Posterior cingulate gyrus (tissue), 11 donors: ENCODE measurements around the gene MRPS30.
"Not testable (repeated sequence)": the region's sequence is repeated elsewhere in the genome, so short reads cannot be mapped to it uniquely, and the experiment has no call there.

Experiments used
- DNase-seq, 10 donors: peaks; one replicate each; pipeline versions ENCODE4 v3.0.0 to v3.0.0-alpha.2; 2020 to 2021; ENCODE audit warnings: mixed read lengths in 3 of 10
- intact Hi-C: fragments of 100-400 bp; cut with DNase I; formaldehyde crosslinking; loops from one replicate; pipeline ENCODE4 v1.15.1; 2023

The MRPS30 gene

DNA sequence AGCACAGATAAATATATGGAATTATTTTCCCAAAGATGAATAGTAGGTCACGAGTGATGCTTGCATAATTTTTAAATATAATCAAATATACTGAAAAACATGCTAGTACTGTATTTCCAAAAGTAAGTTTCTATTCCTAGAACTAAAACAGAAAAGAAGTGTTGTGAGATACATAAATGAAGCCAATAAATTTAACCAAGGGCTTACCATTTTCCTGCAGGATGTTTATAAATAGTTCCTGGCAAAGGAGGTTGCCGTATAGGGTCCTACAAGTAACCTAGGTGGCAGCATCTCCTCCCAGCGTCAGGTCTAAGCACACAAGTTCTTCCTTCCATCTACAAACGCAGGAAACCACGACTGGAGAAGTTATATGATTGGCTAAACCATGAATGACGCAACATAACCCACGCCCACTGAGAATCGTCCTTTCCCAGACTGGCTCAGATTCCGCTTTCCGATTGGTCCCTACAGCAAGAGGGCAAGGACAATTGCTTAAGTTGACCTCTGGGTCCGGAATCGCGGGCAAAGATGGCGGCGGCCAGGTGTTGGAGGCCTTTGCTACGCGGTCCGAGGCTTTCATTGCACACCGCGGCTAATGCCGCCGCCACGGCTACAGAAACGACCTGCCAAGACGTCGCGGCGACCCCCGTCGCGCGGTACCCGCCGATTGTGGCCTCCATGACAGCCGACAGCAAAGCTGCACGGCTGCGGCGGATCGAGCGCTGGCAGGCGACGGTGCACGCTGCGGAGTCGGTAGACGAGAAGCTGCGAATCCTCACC lies at the start of gene MRPS30:
MRPS30 (plus strand) TSS at position 513 of the 780 bp plus-strand sequence; CDS start at position 529, 16 bp downstream.
- DNase-seq = peak; percentile 86 to 98 (median 90)
- intact Hi-C loops = no loop called here

DNA sequence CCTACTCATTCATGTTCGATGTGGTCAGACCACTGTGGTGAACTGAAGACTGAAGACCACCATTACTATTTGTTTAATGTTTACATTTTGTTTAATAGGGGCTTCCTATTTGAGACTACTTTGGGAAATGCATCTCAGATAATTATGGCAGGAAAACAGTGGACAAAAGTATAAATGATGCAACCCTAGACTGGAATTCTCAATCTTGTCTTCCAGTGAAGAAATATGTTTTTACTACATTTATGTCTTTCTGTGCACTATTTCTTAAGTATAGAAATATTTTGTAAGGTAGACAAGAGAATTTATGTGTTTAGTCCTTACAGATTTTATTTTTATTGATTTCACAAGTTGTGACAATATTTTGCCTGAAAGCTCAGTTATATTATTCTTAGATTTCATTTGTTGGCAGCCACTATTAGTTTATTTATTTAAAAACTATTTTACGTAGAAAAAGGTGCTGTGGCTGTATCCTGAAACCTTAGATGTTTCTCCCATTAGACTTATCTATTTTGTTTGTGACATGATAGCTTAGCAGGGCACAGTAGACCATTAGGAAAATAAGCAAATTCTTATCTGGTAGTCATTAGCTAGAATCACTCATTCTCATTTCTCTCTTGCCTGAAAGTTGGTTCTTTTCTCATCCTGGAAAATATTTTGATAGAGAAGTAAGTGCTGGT lies 39.4 kb upstream of the MRPS30 start:
- DNase-seq = no peak
- intact Hi-C loops = loop anchor here (10.0 kb wide), 1 partner anchor 1825 kb away; no protein-coding TSS in a partner anchor

DNA sequence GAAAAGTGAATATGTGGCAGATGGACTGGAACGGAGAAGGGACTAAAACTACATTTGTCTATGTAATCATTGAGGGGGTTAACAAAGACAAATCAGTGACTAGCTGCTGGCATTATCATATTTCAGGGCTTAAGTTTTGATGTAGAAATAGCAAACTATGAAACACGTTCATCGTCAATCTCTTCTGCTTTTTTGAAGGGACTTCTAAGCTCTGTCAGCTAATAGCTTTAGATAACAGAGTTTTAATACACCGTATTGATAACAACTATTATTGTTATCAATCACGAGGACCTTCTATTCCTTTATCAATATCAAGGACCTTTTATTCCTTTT lies 38.9 kb upstream of the MRPS30 start:
- intact Hi-C loops = loop anchor here (5.0 to 10.0 kb wide), 2 partner anchors 1043 to 1825 kb away; no protein-coding TSS in a partner anchor
- no peak for DNase-seq

DNA sequence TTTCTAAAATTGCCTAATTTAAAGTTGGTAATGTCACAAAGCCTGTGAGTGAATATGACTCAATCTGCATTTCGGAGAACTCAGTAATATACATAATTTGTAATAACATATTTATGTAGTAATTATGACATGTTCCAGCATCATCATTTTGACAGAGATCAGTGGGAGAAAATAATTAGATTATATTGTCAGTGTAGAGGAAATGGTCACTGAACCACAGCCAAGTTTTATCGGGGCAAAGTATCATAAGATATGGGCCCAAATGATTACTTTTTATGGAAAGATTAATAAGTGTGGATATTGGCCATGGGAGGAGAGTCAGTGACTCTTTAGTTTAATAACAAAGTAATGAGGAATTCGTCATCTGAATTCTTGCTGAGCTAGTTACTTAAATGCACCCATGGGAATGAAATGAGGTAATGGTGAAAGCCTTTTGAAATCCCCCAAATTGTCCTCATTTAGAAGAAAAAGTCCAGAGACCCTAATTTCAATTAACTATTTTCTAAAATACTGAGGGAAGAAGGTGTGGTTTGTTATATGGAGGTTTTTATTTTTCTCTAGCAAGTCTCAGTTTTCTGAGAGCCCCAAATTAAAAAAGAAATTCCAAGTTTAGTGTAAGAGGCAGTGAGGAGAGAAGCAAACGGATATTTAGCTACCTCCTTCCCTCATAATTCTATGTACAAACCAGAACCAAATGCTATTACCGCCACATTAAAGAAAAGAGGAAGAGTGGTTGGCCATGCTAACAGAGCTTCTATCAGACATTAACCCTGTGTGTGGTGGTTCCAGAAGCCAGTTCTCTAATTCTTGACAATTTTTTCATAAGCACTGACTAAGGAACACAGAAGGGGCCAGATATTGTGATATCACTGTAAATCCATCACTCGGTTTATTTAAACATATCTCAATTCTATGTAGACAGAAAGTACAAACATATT lies 37.7 kb upstream of the MRPS30 start:
- no peak for DNase-seq
- intact Hi-C loops = loop anchor here (5.0 kb wide), 1 partner anchor 1044 kb away; no protein-coding TSS in a partner anchor

DNA sequence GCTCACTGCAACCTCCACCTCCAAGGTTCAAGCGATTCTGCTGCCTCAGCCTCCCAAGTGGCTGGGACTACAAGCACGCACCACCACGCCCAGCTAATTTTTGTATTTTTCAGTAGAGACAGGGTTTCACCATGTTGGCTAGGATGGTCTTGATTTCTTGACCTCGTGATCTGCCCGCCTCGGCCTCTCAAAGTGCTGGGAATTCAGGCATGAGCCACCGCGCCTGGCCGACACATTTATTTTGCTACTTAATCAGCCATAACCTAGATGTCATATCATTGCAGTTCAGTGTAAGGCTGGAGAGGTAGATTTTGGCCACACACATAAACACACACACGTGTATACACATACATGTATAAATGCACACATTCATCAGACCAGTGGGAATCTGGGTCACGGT lies 36.4 kb upstream of the MRPS30 start:
- DNase-seq = peak in 1 of 10 donors; percentile 75
- intact Hi-C loops = loop anchor here (5.0 kb wide), 1 partner anchor 1045 kb away; no protein-coding TSS in a partner anchor

DNA sequence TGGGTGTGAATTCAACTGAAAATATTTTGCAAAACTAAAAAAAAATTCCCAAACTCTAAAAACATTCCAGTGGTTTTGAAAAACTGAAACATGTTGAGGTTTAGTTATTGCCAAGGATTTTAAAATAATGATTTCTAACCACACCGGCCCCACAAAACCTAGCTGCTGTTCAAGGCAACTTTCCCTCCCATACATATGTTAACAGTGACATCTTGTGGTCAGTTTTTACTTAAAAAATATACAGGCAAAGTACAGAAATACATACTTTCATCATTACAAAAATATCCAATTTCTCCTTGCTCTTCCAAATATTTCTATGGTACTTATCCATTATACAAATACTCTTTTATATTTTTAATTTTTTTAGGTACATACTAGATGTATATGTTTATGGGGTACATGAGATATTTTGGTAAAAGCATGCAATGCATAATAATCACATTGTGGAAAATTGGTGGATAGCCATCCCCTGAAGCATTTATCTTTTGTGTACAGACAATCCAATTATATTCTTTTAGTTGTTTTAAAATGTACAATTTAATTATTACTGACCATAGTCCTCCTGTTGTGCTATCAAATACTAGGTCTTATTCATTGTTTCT lies 34.4 kb upstream of the MRPS30 start:
- peak in 2 of 10 donors; percentile 11 to 13 for DNase-seq
- intact Hi-C loops = loop anchor here (2.0 to 5.0 kb wide), 2 partner anchors 238 to 1047 kb away; no protein-coding TSS in a partner anchor

DNA sequence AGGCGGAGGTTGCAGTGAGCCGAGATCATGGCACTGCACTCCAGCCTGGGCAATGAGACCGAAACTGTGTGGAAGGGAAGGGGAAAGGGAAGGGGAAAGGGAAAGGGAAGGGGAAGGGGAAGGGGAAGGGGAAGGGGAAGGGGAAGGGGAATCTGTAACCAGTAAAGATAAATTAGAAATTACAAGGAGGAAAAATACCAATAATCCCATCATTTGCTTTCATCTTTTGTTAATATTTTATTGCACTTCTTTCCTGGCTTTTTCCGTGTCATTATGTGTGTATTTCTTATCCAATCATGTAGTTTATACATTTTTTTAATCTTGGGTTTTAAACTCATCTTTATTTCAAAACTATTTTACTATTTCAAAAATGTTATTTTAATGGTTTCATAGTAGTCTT lies 29.6 kb upstream of the MRPS30 start:
- DNase-seq = no peak
- intact Hi-C loops = no loop called here

DNA sequence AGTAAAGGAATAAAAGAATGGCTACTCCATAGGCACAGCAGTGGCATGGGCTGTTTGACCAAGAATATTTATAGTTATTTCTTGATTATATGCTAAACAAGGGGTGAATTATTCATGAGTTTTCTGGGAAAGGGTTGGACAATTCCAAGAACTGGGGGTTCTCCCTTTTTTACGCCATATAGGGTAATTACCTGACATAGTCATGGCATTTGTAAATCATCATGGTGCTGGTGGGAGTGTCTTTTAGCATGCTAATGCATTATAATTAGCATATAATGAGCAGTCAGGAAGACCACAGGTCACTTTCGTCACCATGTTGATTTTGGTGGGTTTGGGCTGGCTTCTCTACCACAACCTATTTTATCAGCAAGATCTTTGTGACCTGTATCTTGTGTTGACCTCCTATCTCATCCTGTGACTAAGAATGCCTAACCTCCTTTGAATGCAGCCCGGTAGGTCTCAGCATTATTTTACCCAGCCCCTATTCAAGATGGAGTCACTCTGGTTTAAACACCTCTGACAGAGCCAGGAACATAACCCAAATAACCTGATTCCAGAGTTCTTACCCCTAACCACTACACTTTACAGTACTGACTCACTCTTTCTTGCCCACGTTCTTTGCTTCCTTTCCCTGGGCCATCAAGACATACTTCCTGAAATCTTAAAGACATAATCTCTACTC lies 25.0 kb upstream of the MRPS30 start:
- no peak for DNase-seq
- intact Hi-C loops = no loop called here

DNA sequence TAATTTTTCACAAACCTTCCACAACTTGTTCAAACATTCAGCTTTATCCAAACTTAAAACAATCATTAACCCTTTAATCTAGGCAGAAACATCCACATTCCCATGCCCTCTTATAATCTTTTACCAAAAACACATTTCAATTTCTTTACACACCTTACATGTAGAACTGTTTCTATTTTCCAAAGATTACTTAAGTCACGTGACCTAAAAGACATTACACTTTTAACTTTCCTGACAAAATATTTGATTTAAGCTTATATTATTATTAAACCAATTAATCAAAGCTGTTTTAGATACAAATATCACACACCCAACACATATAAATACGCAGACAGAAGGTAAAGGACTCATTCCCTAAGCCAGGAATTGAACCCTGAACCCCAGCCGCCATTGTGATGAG lies 21.0 kb upstream of the MRPS30 start:
- no peak for DNase-seq
- intact Hi-C loops = no loop called here

DNA sequence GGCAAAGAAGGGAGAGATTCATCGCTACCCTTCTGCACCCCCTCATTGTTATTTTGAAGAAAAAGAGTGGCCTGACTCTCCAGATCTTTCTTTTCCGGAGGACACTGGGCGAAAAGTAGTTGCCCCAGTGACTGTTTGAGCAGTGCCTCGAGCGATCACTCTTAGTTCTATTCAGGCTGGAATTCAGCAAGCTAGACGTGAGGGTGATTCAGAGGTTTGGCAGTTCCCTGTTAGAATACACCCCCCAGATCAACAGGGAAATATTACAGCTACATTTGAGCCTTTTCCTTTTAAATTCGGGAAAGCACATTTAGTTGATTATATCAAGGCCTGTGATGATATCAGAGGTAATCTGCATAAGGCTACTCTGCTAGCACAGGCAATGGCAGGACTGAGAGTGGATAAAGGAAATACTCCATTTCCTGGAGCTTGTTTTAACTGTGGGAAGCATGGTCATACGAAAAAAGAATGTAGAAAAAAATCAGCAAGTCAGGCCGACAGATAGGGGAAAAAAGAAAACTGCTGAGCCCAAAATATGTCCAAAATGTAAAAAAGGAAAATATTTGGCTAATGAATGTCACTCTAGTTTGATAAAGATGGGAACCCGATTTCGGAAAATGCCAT lies 19.3 kb upstream of the MRPS30 start:
- DNase-seq, intact Hi-C loops: not testable (repeated sequence)

DNA sequence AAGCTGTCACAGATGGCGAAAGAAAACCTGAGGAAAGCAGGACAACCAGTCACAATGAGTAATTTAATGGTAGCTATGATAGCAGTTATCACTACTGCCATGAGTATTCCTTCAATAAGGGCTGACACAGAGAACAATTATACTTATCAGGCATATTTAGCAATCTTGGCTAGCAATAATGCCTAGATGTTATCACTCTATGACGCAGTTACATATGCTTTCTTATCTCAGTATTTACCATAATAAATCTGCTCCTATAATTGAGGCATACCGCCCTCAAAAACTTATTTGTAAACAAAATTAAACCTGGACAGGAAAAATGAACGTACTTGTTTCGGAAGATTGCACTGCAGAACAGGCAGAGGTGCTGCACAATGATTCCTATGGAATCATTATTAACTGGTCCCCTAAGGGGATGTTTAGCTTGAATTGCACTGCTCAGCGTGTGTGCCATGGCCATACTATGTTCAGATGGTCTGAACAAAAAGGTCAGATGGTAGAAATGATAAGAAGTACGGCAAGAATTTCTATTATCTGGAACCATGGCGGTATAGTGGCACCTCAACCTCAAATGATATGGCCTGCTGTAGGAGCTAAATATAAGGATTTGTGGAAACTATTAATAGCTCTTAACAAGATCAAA lies 16.6 kb upstream of the MRPS30 start:
- DNase-seq, intact Hi-C loops: not testable (repeated sequence)

DNA sequence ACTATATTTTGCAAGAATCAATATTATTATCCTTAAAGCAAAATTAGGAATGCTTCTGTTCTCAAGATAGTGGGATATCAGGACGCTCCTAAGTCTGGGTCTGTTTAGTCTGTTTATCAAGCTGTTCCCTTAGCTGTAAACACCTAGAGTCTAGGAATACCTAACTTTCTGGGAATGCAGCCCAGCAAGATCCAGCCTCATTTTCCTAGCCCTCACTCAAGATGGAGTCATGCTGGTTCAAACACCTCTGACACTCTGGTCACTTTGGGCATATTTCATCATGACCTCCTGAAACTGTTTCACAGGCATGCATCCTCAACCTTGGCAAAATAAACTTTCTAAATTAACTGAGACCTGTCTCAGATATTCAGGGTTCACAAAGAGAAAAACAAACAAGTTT lies 14.4 kb upstream of the MRPS30 start:
- intact Hi-C loops = no loop called here
- no peak for DNase-seq

DNA sequence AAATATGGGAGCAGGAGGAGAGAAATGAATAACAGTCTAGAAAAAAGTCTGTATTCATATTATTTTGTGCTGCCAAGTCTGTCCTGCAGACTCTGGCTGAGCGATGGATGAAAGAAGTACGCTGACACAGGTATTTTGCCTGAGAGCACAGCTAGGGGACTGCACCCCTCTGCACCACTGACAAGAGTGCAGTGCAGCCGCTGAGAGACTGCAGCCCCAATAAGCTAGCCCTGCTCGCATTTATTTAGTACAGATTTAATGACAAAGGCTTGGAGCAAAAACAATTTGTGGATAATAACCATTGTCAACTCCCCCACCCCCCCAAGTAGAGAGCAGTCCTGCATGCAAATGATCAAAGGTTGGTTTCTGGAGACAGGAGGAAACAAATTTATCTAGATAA lies 13.3 kb upstream of the MRPS30 start:
- no peak for DNase-seq
- intact Hi-C loops = no loop called here

DNA sequence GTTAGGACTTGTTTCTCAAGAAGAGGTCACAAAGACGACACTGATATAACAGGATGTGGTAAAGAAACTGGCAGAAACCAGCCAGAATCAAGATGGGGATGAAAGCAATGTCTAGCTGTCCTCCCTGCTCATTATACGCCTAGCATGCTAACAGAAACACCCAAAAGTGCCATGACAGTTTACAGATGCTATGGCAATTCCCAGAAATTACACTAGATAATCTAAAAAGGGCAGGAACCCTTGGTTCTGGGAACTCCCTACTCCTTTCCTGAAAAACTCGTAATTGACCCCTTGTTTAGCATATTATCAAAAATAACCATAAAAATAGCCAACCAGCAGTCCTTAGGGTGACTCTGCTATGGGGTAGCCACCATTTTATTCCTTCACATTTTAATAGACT lies 10.9 kb upstream of the MRPS30 start:
- no peak for DNase-seq
- intact Hi-C loops = no loop called here

DNA sequence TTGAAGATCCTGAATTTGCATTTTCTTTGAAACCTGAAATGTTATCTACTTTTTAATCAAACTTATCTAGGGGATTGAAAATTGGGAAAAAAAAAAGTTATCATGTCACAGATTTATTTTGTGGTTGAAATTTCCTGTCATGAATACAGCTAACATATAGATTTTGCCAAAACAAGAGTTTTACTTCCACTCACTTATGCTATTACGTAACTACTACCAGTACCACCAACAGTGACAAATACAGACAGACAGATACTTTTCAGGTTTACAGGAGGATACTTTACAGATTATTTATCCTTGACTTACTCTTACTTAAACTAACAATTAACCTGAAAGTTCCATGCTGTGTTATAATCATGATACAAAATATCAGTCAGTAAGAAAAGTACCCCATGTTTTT lies 6.8 kb upstream of the MRPS30 start:
- DNase-seq = no peak
- intact Hi-C loops = no loop called here

DNA sequence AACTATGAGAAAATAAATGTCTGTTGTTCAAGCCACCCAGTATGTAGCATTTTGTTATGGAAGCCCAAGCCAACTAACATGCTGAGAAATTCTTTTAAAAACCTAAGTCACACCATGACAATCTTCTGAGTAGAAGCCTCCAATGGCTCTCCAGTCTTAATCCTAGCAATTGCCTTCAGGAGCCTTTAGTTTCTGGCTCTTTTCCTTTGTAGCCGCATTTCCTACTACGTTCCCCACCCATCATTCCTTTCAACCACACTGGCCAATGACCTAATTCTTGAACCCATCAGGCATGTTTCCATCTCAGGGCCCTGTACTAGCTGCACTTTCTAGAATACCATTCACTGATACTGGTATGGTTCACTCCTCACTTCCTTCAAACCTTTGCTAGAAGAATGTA lies 2.1 kb upstream of the MRPS30 start:
- intact Hi-C loops = no loop called here
- DNase-seq = no peak

DNA sequence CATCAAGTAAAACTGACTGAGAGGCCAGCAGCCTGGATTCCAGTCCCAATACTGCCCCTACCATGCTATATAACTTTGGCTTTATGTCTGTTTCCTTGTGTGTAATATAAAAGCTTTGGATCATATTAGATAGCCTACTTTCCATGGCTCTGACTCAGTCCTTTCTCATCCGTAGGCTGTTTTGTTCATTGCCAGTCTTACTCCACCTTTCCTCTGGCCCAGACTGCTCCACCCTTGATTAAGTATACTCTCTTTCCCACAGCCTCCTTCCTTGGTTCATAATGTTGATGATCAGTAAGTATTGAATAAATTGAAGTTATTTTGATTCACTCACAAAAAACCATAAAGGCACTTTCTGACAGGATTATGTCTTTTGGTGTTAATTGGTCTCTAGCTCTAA lies 1.5 kb upstream of the MRPS30 start:
- intact Hi-C loops = no loop called here
- DNase-seq = no peak

DNA sequence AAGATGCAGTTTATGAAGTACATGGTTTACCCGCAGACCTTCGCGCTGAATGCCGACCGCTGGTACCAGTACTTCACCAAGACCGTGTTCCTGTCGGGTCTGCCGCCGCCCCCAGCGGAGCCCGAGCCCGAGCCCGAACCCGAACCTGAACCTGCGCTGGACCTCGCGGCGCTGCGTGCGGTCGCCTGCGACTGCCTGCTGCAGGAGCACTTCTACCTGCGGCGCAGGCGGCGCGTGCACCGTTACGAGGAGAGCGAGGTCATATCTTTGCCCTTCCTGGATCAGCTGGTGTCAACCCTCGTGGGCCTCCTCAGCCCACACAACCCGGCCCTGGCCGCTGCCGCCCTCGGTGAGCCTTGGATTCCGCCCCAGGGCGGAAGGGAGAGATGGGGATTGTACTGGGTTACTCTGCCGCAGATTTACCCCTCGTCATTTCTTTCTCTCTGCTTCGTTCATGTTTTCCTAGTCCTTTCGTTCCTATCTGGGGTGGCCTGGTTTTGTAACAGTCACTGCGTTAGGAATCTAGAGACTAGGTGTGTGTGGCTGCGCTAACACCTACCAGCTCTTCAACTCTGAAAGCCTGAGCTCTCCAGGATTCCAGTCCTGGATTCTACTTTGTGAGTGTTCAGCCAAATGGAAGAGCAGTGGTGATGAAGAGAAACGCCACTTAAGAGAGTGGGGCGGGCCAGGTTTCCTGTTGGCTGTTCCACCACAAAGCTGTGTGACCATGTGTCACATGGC lies 638 bp downstream of the MRPS30 start:
- intact Hi-C loops = no loop called here
- DNase-seq = peak; percentile 28 to 92 (median 43)
